Bronchial epithelial cell (primary cell): Measurements from ENCODE around the gene CSAD. TPM values are rescaled to one million over a fixed set of nuclear protein-coding genes. Genes with fewer than 3 reads are reported as not detected.

ENCODE experiments used
- DNase-seq: peaks from one replicate; pipeline ENCODE4 v3.0.0-alpha.2; 2010; ENCODE audit warnings: low read depth
- FAIRE-seq: peaks from 2 replicates; lab custom pipeline; 2011; peaks lifted over from hg19 to GRCh38; lab: Jason Lieb, UNC
- H3K27me3 ChIP-seq: 2 replicates; pipeline ENCODE4 v1.5.1; 2011; ENCODE audit warnings: low read length; ENCODE audit not compliant: control insufficient read depth, insufficient read depth
- H3K36me3 ChIP-seq: 2 replicates; pipeline ENCODE4 v1.5.1; 2011; ENCODE audit warnings: low read length; ENCODE audit not compliant: control insufficient read depth, insufficient read depth
- H3K4me3 ChIP-seq: 2 replicates; pipeline ENCODE4 v1.5.1; 2011; ENCODE audit warnings: mild to moderate bottlenecking, low read depth, low read length, control low read depth
- total RNA-seq: library from RNA; depleted of rRNA; stranded (reverse); fragments of >200 nt; gene quantifications from 2 replicates; pipeline ENCODE4 v1.2.1, GENCODE V29; 2014
- TF ChIP-seq, protein P1 (sequence below): IDR thresholded peaks from 2 replicates; pipeline ENCODE4 v1.5.1; 2011; ENCODE audit warnings: mild to moderate bottlenecking, moderate library complexity, low read length, control low read depth, inconsistent platforms; ENCODE audit not compliant: insufficient read depth, severe bottlenecking

Gene CSAD
- total RNA-seq, 1 donor from 2014 or later, result 6.6 TPM

DNA sequence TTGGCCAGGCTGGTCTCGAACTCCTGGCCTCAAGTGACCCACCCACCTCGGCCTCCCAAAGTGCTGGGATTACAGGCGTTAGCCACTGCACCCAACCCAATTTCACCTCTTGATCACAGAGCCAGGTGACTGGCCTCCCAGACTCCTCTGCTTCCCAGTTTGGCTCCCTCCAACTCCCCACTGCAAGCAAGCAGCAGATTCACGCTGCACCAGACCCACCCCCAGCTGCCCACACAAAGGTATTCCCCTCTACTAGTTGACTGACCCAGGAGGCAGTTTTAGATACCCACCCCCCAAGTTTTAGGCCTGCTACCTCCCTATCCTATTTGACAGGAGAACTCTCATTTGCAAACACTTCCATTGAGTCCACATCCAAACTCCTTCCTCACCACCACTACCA lies 46.1 kb upstream of the CSAD start:
- TF ChIP-seq, protein P1, sequence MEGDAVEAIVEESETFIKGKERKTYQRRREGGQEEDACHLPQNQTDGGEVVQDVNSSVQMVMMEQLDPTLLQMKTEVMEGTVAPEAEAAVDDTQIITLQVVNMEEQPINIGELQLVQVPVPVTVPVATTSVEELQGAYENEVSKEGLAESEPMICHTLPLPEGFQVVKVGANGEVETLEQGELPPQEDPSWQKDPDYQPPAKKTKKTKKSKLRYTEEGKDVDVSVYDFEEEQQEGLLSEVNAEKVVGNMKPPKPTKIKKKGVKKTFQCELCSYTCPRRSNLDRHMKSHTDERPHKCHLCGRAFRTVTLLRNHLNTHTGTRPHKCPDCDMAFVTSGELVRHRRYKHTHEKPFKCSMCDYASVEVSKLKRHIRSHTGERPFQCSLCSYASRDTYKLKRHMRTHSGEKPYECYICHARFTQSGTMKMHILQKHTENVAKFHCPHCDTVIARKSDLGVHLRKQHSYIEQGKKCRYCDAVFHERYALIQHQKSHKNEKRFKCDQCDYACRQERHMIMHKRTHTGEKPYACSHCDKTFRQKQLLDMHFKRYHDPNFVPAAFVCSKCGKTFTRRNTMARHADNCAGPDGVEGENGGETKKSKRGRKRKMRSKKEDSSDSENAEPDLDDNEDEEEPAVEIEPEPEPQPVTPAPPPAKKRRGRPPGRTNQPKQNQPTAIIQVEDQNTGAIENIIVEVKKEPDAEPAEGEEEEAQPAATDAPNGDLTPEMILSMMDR, result no peak
- Histone ChIP-seq H3K36me3 (peaks cover 24% of the 10 kb centered on the region), H3K4me3 (no peak overlapping the region), H3K27me3 (no peaks in the 10 kb centered on the region)
- FAIRE-seq (no peak), DNase-seq (no peak)

DNA sequence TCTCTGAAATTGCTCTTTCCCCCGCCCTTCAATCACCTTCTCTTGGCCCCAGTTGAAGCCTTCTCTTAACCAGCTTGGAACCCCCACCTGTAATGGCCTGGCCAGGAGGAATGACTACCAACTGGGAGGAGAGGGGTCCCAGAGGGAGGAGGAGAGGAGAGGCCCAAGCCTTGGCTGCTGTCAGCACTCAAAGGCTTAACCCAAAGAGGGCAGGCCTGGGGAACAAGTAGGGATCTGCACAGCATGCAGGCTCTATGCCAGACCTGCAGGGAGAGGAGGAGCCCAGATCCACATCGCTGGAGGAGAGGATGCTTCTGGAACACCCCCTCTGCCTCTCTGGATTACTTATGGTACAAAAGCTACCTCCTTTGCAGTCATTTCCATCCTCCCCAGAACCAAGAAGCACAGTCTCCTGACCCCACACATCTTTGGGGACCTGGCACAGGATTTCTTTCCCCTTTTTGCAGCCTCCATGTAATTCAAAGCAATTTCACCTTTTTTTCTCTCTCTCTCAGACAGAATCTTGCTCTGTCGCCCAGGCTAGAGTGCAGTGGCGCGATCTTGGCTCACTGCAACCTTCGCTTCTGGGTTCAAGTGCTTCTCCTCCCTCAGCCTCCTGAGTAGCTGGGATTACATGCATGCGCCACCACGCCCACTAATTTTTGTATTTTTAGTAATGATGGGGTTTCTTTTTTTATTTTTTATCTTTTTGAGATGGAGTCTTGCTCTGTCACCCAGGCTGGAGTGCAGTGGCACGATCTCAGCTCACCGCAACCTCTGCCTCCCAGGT lies 45.1 kb upstream of the CSAD start:
- no peak overlapping the region for H3K4me3 ChIP-seq
- TF ChIP-seq, protein P1, result no peak
- FAIRE-seq, result no peak
- no peaks in the 10 kb centered on the region for H3K27me3 ChIP-seq
- peak; percentile 66 for DNase-seq
- peaks cover 24% of the 10 kb centered on the region for H3K36me3 ChIP-seq

DNA sequence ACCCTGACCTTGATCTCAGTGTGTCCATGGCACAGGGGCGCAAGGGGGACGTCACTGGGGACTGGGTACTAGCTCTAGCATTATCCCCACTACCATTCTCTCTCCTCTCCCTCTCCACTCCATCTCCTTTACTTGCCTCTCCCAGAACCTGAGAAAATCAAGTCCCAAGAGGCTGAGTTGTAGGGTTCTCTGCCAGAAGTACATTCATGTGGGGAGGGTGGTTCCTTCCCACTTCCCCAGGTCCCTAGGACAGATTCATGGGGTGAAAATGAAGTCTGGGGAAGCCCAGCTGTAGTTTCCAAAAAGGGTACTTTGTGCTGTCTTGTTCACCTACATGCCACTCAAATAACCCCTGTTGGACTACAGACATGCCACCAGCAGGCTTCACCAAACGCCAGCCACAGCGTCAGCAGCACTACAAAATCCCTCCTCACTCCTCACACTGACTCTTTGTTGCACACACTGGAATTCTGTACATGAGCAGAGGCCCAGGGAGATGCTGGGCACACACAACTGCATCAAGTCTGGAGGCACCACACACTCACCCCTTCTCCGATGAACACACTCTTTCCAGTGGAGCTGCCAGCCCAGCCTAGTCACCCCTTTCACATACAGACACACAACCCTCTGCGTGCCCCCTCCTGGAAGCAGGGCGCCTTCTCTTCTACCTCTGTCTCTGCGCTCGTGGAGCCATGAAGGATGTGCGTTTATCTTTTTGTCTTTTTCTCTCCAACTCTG lies 44.3 kb upstream of the CSAD start:
- no peak overlapping the region for H3K4me3 ChIP-seq
- H3K27me3 ChIP-seq, result no peaks in the 10 kb centered on the region
- FAIRE-seq (no peak), DNase-seq (no peak)
- H3K36me3 ChIP-seq, result peaks cover 23% of the 10 kb centered on the region
- TF ChIP-seq, protein P1, result no peak

DNA sequence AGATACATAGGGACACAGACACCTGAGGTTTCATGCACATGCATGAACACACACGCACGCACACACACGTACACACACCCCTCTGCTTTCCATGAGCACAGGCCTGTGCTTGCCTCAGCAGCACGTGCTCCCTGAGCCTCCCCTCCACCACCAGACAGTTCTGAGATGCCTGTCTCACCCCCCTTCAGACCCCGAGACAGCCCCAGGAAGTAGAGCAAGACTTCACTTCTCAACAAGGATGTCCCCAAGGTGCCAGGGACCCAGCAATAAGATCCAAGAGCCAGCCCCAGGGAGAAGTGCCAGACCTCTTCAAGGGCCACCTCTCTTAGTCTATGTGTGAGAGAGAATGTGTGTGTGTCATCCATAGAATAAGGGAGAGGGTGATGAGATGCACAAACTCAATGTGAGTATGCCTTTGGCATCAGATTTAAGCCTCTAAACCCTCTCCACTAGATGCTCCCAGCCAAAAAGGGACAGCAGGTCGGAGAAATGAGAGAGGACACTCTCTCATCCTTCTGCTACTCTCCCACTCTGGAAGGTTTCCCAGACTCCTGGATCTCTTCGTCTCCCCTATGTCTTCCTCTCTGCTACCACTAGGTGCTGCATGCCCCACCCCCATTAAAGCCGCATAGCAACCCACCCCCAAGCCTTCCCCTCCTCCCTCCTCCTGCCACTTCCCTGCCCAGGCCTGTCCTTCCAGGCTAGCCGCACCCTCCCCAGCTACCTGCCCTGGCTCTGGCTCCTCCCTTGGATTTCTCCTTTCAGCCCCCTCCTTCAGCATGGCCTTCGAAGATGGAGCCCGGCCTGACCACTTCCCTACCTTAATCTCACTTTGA lies 43.6 kb upstream of the CSAD start:
- DNase-seq, result peak; percentile 78
- H3K27me3 ChIP-seq, result no peaks in the 10 kb centered on the region

DNA sequence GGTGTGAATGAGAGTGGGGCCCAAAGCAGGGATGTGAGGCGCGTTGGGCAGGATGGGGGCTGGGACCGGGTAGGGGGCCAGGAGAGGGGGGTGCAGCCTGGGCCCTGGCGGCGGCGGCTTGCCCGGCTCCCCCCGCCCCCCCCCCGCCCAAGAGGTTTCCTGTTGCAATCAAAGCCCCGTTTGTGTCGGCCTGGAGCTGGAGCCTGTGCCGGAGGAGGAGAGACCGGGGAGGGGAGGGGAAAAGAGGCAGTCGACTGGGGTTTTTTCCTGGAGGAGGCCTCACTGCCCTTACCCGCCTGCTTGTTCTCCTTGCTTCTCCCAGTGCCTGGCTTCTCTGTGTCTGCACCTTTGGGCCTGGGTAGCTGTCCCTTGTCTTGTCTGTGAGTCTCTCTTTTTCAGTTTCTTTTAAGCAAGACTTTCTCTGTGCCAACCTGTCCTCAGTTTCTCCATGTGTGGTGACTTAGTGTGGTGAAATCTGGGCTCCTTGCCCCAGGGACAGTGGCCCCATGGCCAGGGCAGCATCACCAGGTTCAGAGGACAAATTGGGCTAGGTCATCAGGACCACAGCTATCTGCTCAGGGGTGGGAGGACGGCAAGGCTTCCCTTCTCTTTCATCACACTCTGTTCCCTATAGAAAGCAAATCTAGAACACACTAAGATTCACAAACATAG lies 42.8 kb upstream of the CSAD start:
- no peak for FAIRE-seq
- H3K4me3 ChIP-seq, result no peak overlapping the region

More for the DNA sequence above, 43.6 kb upstream of the CSAD start:
- Histone ChIP-seq H3K36me3 (peaks cover 18% of the 10 kb centered on the region), H3K4me3 (no peak overlapping the region)
- TF ChIP-seq, protein P1, result peak; percentile 59
- FAIRE-seq, result no peak

More for the DNA sequence above, 42.8 kb upstream of the CSAD start:
- DNase-seq, result no peak
- TF ChIP-seq, protein P1, result no peak
- Histone ChIP-seq H3K36me3 (peaks cover 15% of the 10 kb centered on the region), H3K27me3 (no peaks in the 10 kb centered on the region)
